HG02973 (cell line): ENCODE data around the gene SVIP.
A peak's percentile ranks its signal among the peaks of the same experiment; 100 is the strongest.

ENCODE experiments used
- ATAC-seq: cut with Tn5 transposase; IDR thresholded peaks from one replicate; pipeline ENCODE4 v1.9.1; 2021; ENCODE audit warnings: moderate library complexity; ENCODE audit not compliant: unreplicated experiment

SVIP gene

DNA sequence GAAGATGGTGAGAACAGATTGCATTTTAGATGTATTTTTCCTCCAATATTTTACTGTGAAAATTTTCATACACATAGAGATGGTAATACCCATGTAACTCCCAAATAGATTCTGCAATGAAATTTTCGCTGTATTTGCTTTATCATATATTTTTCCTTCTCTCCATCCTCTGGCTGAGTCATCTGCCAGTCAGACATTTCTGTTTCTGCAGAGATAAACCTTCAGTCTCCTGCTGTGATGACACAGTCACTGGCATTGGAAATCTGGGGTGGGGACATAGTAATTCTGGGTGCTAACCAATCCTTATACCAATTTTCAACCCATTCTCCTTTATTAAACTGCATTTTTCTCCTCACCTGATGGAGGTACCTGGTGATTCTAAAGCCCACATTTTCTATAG, 33.7 kb downstream of the SVIP start:
- no peak for ATAC-seq

DNA sequence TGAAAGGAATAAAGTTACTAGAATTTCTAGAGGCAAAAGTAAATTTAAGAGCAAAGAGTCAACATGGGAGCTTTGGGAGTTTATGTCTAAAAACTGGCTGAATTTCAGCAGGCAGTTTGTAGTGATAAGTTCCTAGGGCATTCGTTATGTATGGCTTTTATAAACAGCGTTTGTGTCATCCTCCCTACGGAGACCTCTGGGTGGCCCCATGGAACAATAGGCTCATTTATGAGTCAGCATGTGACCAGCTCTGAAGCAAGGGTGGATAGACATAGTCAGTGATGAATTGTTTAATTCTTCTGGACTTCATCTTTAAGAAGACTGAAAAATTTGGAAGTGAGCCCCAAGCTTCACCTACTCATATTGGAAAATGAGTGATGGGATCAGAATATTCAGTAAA, 37.1 kb downstream of the SVIP start:
- ATAC-seq, result no peak

DNA sequence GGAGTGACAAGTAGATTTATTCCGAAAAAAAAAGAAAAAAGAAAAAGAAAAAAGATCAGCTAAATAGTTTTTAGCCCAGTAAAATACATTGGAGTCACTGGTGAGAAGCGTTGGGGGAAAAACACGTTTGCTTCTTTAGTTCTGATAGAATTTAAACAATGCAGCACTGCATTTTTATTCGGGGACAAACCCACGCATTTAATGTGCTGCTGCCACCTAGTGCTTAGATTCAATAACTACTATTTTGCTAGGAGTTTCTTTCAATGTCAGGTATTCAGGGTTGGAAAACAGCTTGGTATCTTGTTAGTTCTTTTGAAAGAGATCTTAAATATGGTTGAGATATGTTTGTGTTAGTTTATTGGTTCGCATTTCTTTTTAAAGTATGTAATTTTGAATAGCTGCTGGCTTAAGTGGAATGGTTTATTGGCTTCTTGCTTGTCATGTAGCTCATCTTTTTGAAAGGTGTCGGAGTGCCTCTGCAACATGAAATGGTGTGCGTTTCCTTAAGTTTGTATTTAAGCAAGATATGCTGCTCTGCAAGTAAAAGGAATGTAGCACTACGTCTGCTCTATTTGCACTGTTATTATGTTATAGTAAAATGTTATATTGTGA, 41.9 kb downstream of the SVIP start:
- no peak for ATAC-seq

DNA sequence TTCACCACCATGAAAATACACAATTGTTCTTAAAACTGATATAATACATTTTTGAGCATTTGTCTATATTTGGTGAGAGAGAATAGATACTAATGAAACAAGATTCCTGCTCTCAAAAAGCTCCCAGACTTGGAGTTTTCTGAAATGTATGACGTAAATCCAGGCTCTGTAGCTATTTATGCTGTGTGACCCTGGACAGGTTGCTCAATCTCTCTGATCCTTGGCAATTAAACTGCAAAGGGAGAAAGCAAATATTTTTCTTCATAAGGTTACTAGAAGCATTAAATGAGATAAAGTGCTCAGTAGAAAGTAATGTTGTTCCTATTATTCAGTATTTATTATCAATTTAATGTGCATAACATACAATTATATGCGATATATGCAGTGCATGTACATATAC, 42.5 kb downstream of the SVIP start:
- ATAC-seq, result no peak

DNA sequence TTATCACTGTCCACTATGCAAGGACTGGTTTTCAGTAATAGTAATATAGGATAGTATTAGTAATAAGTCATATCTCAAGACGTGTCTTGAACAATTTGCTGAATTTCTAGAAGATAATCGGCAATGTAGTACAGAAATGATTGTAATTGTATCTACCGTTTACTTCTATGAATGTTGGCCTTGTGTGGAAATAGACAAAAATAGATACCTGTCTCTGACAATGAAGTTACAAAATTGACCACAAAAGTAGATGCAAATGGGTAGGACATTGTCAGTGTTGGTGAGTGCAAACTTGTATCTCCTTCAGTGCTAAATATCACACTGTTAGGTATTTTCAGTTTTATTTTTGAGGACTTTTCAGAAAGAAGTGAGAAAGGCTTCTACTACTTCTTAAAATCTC, 43.1 kb downstream of the SVIP start:
- ATAC-seq, result peak; percentile 82

DNA sequence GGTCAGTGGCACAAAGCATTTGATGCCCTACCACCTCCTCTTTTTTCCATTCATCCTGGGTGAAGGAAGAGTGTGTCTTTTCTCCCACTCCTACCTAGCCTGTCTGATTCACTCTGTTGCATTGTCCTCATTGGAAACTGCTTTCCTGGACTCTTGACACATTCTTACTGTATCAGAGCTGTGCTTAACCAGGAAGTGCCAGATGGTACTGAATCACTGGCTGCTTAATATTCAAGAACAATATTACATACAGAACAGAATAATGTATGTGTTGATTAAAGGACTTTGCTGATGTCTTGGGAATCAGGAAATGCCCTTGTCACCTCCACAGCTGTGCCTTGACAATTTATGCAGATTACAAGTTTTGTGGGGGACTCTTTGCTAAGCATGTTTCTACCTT, 44.4 kb downstream of the SVIP start:
- no peak for ATAC-seq

DNA sequence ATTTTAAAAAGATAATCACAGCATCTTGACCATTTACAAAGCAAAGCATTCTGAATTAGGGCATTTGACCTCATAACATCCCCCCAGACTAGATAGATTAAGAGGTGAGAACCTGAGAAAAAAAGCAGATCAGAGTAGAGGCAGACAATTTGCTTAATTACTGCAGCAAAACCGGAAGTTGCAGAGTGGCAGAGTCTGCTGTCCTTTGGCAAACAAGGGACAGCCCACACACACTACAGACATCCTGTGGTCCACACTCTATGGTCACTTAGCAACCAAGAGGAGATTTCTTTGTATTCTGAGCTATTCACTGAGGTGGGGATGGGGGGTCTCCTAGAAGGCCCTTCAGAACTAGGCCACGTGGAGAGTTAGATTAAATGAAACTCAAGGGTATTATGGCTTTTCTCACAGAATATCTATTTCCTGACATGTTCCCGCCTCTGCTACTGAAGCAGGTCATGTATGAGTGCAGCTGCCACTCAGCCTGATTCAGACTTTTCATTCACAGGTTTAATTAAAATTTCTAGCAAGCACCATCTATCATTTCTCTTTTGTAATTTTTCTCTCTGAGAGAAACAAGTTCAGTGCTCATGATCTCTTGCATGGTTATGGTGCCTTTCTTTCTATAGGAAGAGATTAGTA, 48.5 kb downstream of the SVIP start:
- ATAC-seq, result peak; percentile 68

DNA sequence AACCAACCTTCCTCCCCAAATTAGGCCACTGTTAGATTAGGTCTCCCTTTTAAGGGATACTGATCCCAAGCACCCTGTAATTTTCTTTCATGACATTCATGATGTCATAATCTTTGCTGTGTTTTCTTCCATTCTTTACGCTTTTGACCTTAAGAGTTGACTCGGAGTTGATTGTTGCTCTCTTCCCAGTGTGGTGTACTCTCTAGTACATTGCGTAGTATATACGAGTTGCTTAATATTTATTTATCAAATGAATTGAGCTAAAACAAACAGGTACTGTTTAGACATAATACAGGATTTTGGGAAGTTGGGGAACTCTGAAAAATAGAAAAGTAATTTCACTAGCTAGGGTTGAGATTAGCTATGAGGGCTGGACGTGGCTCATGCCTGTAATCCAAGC, 49.8 kb downstream of the SVIP start:
- no peak for ATAC-seq

DNA sequence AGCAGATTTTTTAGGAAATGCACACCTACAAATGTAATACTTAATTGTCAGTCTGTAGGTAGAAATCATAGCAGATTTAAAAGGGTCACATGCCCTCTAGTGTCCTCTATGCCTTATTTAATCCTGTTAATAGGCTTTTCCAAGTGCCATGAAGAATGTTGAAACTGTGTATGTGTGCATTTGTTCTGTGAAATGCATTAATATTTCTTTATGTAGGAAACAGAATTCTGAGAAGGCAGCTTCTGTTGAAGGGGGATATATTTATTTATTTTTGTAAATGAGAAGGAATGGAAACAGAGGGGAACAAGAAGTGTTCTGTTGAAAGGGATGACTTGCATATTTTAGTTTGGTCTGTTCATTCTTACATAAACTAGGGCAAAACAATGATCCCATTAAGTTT, 51.0 kb downstream of the SVIP start:
- no peak for ATAC-seq

DNA sequence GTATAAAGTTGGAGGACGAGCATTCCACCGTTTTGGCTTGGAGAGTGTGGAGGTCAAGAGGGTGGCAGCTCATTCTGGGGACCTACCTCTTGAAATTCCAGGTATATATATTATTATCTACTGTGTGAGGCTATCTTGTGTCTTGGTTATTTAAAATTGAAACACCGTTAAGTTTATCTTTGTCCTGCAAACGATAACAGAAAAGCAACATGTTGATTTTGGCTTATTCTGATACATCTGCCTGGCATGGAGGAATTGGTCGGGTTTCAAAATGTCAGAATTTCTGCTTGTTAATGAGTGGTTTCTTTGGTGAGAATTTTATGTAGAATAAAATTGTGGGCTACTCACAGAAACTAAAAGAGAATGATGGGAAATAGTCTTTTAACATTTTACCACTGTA, 54.4 kb downstream of the SVIP start:
- no peak for ATAC-seq

DNA sequence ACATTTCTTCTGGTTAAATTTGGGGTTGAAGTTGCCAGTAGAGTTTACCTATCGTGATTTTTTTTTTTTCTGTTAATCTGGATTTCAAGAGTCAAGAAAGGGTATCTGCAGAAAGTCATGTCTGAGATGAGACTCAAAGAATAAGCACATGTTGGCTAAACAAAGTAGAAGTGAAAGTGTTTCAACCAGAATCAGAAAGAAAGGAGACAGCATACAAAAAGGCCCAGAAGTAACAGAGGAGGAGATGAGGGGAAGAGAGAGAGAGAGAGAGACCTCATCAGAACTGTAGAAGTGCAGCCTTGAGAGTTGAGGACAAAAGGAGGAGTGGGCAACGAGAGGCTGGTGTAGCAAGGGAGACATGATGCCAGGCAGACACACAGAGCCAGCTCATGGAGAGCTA, 54.9 kb downstream of the SVIP start:
- ATAC-seq, result no peak

DNA sequence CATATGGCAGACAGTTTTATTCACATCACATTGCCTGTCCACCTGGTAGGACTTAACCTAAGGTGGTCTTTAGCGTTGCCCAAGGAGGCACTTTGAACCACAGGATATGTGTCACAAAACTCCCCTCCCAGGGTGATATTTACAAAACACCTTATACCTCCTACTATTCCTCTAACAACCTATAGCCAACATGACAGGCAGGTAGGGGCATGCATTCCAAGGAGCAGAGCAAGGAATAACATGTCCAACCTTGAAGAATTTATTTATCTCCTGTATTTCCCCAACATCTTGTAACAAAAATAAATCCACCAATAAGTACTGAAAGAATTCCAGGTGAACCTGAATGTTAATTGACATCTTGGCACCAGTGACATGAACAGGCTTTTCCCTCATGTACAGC, 60.5 kb downstream of the SVIP start:
- ATAC-seq, result no peak
